Mammary epithelial cell (primary cell): ENCODE measurements around the gene IL18R1.

Experiments used
- CTCF ChIP-seq, 2 donors: IDR thresholded peaks in 1 of 2; conservative IDR thresholded peaks in 1 of 2; 2 replicates each; pipeline ENCODE4 v1.5.1; 2011 to 2012; ENCODE audit warnings: inconsistent platforms in 2 of 2, low read length in 2 of 2, mild to moderate bottlenecking in 2 of 2, control low read depth in 1 of 2, low read depth in 1 of 2; ENCODE audit not compliant: insufficient read depth in 1 of 2; ENCODE audit errors: extremely low read depth in 1 of 2
- EZH2 ChIP-seq: IDR thresholded peaks from 2 replicates; pipeline ENCODE4 v1.6.1; 2012; ENCODE audit warnings: low read length, inconsistent platforms, borderline replicate concordance

GRCh38 chr2:102335871-102336366 lies 19.7 kb upstream of the IL18R1 start:
- TF ChIP-seq CTCF (conservative IDR thresholded peaks at IDR 0.05 in 1 of 2, IDR thresholded peaks at IDR 0.05 in 1 of 2; ENCODE audit: extremely low read depth in 1 of 2, insufficient read depth in 1 of 2, low read depth in 1 of 2, low read length in 2 of 2): no peak
- TF ChIP-seq EZH2: no peak
